GM18526 (cell line): Measurements from ENCODE around the gene POLE.

Experiments used
- POLR2A ChIP-seq: IDR thresholded peaks from 3 replicates; pipeline ENCODE4 v1.6.1; 2011; ENCODE audit not compliant: insufficient read length; ENCODE audit errors: extremely low read depth

POLE gene

GRCh38 chr12:132610866-132611602 lies 76.1 kb downstream of the POLE start:
- TF ChIP-seq POLR2A: no peak

DNA sequence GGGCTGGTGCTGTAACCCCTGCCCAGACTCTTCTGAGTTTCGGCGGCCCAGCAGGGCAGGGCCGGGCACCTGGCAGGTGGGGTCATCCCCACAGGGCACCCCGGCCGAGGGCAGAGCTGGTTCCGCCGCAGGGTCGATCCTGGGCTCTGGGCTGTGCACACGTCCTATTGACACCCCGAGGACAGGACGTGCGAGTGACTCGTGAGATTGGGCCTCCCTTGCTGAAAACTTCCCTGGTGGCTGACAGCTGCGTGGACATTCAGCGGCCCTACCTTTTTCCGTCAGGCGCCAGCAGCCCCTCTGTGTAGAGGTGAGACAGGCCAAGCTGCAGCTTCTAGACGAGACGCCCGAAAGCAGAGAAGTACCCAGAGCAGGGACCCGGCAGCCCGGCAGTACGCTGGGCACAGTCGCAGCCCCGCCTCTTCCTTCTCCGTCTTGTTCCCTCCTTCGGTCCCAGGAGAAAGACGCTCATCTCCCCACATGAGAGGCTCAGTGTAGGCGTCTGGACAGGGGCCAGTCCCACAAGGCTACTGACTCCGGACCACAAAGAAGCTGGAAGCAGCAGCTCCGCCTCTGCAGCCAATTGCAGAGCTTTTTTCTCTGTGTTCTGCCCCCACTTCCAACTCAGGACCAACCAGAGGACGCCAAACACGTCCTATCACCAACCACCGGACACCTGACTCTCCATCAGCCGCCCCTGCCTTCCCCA lies 76.9 kb downstream of the POLE start, which contains the start of gene LRCOL1:
TSS of gene LRCOL1 (minus strand) at position 532 of the 709 bp plus-strand sequence. CDS start 4,331 bp downstream, outside the sequence.
- TF ChIP-seq POLR2A: no peak

- TF ChIP-seq POLR2A: no peak
These were observed 78.6 kb downstream of the POLE start for GRCh38 chr12:132608231-132609171.

DNA sequence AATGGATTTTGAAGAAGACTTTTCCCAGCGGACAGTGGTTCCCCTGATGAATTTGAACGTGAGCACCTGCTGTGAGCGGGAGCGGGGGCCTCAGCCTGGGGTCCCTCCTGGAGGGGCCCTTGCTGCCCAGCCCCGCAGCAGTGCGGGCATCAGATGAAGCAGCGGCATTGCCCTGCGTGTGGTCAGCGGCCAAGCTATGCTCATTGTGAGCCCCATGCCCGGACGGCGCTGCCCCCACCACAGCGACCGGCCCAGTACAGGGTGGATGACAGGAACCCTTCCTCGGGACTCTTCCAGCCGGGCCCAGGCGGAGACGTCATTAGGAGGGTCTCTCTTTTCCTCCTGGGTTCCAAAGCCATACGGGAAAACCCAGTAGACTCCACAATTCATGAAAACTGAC lies 80.2 kb downstream of the POLE start:
- TF ChIP-seq POLR2A: no peak

- no peak for TF ChIP-seq POLR2A
These were observed 80.7 kb downstream of the POLE start for GRCh38 chr12:132606466-132606865.

- TF ChIP-seq POLR2A: no peak
These were observed 81.2 kb downstream of the POLE start for GRCh38 chr12:132605892-132606291.

DNA sequence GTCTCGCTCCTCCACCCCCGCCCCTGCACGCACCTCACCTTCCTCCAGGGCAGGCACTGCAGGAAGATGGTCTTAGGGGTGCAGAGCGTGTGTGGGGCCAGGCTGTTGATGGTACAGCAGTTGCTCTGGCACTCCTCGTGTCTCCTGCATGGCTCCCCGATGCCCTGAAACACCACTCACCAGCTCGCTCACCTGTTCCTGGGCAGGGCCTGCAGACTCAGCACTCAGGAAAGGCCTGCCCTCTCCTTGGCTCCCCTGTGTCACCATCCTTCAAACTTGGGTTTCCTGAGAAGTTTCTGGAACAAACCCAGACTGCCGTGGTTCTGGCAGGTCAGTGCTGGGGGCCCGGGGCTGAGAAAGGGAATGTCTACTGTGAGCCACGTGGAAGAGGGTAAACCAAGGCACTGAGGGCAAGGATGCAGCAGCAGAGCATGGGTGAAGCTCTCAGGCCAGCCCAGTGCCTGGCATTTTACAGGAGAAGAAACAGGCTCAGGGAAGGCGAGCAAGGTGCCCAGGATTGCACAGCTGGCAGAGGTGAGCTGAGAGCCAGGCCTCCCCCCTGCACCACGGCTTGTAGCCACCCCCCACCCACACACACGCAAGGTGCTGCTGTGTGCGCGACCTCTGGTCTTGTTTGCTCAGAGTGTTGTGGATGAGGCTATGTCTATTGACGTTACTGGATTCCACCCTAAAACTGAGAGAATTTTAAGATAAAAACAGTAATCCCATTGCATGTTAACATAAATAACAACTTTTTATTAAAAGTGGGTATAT lies 82.3 kb downstream of the POLE start:
- TF ChIP-seq POLR2A: no peak

GRCh38 chr12:132604151-132604618 lies 83.0 kb downstream of the POLE start:
- TF ChIP-seq POLR2A: no peak

DNA sequence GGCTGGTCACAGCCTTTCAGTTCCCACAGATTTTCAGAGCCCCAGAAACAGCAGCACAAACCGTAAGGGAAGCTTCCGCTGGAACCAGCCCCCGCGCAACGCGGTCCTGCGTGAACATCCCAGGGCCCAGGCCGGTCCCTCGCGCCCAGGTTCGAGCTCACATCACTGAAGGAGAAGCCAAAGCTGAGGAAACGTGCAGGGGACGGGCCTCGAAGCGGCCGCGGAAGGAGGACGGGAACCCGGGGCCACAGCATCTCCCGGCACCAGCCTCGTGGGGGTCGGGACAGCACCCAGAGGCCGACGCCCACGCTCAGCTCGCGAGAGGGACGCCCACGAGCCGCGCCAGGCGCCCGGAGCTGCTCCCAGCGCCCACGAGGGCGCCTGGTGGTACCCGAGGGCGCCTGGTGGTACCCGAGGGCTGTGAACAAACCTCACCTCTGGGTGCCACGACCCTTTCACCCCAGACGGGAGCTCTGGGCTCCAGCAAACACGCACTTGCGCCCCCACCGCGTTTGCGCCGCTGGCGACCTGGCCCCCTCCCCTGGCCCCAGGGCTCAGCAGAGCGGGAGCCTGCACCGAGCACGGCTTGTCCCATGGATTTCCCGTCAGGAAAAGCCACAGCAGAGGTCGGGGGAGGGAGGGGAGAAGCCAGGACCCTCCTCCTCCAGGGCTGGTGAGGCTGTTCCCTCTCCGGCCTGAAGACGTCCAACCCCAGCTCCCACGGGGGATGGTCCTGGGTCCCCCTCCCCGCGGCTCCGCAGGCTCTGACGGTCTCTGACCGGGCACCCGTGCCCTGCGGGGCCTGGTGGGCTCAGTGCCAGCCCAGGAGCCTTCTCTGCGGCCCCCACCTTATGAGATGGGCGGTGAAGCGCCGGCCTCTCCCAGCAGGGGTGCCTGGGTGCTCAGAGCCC lies 83.6 kb downstream of the POLE start:
- TF ChIP-seq POLR2A: no peak

GRCh38 chr12:132602572-132603239 lies 84.4 kb downstream of the POLE start:
- no peak for TF ChIP-seq POLR2A

DNA sequence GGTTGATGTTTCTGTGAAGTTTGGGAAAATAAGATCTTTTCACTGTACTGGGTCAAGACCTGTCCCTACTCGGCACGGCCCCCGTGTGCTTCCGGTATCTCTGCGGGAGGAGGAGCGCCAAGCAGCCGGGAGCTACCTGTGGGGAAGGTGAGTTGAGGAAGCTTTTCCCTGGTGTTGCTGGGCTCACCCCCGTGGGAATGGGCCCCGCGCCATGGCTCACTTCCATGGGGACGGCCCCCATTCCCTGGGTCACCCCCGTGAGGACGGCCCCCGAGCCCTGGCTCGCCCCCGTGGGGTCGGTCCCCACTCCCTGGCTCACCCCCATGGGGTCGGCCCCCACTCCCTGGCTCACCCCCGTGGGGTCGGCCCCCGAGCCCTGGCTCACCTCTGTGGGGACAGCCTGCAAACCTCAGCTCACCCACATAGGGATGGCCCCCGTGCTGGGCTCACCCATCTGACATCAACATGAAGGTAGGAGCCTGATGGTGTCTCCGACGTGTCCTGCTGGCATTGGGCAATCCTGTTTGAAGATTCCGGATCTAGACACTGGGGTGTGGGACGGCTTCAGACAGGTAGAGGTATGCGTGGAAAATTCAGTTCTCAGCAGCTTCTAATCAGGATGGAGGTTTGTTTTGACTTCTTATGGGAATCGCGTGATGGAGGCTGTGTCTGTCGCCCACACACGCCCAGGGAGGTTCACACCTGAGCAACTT lies 85.8 kb downstream of the POLE start:
- TF ChIP-seq POLR2A: no peak

GRCh38 chr12:132600048-132601032 lies 86.8 kb downstream of the POLE start:
- no peak for TF ChIP-seq POLR2A
